ENCODE results near the gene TCTN2. TPM values are rescaled to one million over a fixed set of nuclear protein-coding genes. Genes with fewer than 3 reads are reported as not detected.

The TCTN2 gene
- total RNA-seq, 1 experiment from 2014 or later, result 25.7 TPM

DNA sequence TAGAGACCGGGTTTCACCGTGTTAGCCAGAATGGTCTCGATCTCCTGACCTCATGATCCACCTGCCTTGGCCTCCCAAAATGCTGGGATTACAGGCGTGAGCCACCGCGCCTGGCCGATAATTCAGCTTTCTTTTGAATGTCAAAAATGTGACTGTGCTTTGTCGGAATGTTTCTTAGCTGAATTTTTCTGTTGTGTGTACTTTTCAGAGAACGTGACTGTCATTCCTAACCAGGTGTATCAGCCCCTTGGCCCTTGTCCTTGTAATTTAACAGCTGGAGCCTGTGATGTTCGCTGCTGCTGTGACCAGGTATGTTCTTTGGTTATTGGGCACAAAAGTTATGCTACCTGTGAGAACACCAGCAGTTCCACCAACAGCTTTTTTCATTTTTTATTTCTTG, 8.1 kb downstream of the TCTN2 start:
- DNase-seq (ENCODE audit: low read depth), result no peak
- in situ Hi-C loops (cut with HindIII; ENCODE audit: low pct_unique_long_range_greater_than_20kb, low sequenced_read_pairs), result no loop called here

DNA sequence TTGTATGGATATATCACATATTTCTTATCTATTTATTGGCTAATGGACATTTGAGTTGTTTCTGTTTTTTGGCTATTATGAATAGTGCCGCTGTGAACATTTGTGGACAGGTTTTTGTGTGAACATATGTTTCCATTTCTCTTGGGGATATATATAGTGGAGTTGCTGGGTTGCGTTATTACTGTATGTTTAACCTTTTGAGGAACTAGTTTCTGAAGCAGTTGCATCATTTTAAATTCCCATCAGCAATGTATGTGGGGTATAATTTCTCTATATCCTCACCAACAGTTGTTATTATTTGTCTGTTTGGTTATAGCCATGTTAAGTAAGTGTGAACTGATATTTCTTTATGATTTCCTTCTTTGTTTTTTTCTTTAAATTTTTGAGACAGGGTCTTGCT, 10.7 kb downstream of the TCTN2 start:
- in situ Hi-C loops (cut with HindIII; ENCODE audit: low pct_unique_long_range_greater_than_20kb, low sequenced_read_pairs), result no loop called here
- DNase-seq (ENCODE audit: low read depth), result no peak

DNA sequence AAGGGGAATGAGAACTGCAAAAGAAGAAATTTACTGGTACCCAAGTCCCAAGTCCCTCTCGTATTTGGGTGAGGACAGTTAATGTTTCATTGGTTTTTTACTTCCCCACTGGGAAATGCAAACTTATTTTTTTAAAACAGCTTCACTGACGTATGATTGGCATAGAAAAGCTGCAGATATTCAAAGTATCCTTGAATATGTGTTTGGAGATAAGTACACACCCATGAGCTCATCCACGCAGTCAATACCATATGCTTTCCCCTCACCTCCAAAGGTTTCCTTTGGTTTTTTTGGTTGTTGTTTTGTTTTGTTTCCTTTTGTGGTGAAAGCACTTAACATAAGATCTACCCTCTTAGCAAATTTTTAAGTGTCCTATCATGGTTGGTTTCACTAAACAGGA, 13.1 kb downstream of the TCTN2 start:
- DNase-seq (ENCODE audit: low read depth), result no peak

DNA sequence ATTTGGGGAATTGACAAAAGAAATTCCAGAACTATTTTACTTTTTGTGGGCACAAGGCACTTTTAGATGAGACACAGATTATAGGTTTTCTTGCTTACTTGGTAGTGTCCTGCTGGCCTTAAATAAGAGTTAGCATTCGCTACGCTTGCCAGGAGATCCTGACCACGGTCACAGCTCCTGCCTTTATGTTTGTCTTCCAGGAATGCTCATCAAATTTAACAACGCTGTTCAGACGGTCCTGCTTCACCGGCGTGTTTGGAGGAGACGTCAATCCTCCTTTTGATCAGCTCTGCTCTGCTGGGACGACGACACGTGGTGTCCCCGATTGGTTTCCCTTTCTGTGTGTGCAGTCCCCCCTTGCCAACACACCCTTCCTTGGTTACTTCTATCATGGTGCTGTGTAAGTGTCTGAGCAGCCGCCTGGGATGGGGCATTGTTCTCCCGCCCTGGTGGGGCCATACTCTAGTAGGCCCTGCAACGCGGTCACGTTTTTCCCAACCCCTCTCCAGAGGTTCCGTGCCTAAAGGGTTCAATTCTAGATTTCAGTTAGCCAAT, 15.8 kb downstream of the TCTN2 start:
- no peak for DNase-seq (ENCODE audit: low read depth)
- in situ Hi-C loops (cut with HindIII; ENCODE audit: low pct_unique_long_range_greater_than_20kb, low sequenced_read_pairs), result no loop called here

More for the DNA sequence above, 13.1 kb downstream of the TCTN2 start:
- in situ Hi-C loops (cut with HindIII; ENCODE audit: low pct_unique_long_range_greater_than_20kb, low sequenced_read_pairs), result no loop called here

DNA sequence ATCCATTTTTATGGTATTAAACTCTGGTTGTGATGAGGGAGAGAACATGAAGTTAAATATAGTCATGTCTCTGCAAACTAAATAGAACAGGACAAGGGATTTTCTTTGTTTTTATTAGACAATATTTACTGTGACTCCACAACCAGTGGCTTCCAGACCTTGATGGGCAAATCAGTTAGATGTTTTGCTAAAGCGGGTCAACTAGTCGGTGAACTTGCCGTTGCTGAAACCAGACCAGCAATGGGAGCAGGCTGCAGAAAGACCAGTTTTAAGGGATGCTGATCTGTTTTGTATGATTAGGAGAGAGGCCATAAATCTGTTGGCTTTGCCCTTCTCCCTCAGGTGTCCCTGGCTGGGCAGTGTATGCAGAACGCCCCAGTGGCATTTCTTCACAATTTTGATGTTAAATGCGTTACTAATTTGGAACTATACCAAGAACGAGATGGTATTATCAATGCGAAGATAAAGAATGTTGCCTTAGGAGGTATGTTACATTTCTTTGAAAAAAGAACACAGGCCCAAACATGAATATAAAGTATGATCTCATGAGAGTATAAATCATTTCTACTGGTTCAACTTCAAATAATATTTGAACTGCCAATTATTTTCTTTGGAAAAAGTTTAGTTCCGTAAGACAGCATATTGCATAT, 19.4 kb downstream of the TCTN2 start:
- in situ Hi-C loops (cut with HindIII; ENCODE audit: low pct_unique_long_range_greater_than_20kb, low sequenced_read_pairs), result no loop called here
- no peak for DNase-seq (ENCODE audit: low read depth)

DNA sequence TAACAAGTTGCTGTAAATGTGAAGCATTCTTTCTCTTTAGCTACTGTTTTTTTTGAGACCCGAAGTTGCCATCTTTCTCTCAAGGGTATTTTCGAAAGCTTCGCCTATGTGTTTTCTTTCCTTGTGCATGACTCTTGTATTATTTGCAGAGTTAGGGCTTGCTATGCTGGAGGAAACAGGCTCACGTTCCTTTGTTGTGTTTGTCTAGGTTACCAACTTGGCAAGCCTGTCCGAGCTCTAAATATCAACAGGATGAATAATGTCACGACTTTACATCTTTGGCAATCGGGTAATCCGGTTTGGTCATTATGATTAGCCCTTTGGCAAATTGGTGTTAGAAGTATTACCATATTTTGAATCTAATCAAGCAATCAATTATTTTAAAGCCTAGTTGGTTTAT, 25.3 kb downstream of the TCTN2 start:
- in situ Hi-C loops (cut with HindIII; ENCODE audit: low pct_unique_long_range_greater_than_20kb, low sequenced_read_pairs), result no loop called here
- no peak for DNase-seq (ENCODE audit: low read depth)

DNA sequence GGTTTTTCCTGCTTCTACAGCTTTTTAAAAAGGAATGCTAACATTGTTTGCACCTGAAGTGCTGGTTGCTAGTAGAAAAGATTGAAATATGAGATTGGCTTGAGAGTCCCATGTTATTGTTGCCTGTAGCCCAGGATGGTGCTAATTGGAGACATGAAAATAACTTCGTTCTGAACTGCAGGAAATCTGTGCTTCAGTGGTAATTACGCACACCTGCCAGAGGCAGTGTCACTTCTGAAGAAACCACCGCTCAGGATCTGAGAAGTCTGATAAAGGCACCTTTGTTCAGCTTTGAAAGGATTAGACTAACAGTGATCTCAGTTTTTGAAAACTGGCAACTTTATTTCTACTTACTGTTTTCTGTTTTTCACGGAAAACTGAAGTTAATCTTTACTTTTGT, 25.7 kb downstream of the TCTN2 start:
- DNase-seq (ENCODE audit: low read depth), result no peak
- in situ Hi-C loops (cut with HindIII; ENCODE audit: low pct_unique_long_range_greater_than_20kb, low sequenced_read_pairs), result no loop called here

DNA sequence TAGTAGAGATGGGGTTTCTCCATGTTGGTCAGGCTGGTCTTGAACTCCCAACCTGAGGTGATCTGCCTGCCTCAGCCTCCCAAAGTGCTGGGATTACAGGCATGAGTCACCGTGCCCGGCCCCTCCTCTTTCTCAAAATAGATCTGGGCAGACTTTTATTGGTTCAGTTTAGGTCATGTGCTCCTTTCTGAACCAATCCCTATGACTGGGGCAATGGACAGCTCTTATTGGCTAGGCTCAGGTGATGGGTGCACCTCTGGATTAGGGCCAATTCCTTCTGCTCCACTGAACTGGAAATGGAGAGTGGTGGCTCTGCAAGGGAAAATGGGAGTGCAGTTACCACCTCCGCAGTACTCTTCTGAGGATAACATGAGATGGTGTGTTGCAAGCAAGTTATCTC, 35.0 kb downstream of the TCTN2 start:
- in situ Hi-C loops (cut with HindIII; ENCODE audit: low pct_unique_long_range_greater_than_20kb, low sequenced_read_pairs), result no loop called here
- peak; percentile 64 for DNase-seq (ENCODE audit: low read depth)

DNA sequence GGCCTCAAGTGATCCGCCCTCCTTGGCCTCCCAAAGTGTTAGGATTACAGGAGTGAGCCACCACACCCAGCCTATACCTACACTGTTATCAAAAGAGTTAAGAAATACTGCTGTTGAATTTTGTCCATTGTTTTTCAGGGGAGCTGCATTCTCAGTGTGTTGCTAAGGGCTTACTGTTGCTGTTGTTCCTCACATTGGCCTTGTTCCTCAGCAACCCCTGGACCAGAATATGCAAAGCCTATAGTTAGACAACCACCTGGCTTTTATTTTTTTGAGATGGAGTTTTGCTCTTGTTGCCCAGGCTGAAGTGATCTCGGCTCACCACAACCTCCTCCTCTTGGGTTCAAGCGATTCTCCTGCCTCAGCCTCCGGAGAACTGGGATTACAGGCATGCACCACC, 36.6 kb downstream of the TCTN2 start:
- no peak for DNase-seq (ENCODE audit: low read depth)
- in situ Hi-C loops (cut with HindIII; ENCODE audit: low pct_unique_long_range_greater_than_20kb, low sequenced_read_pairs), result no loop called here

DNA sequence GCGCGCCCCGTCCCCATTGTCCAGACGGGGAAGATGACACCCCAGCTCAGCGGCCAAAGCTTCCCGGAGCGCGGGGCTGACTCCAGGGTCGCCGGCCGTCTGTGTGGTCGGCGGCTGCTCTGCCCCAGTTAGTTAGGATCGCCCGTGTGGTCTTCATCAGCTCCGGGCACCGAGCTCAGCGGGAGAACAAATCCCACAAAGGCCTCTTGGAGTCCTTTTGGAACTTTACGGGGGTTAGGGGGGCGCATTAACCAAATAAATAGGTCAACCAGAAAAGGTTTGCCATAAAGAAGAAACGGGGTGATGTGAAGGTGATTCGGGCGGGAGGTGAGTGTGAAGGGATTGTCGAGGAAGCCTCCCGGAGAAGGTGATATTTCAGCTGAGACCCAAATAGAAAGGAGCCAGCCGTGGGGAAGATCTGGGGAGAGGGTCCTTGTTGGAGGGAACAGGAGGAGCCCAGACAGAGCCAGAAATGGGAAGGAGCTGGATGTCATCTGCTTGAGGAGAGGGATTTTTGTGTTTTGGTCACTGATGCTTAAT, 41.9 kb downstream of the TCTN2 start:
- in situ Hi-C loops (cut with HindIII; ENCODE audit: low pct_unique_long_range_greater_than_20kb, low sequenced_read_pairs), result no loop called here

DNA sequence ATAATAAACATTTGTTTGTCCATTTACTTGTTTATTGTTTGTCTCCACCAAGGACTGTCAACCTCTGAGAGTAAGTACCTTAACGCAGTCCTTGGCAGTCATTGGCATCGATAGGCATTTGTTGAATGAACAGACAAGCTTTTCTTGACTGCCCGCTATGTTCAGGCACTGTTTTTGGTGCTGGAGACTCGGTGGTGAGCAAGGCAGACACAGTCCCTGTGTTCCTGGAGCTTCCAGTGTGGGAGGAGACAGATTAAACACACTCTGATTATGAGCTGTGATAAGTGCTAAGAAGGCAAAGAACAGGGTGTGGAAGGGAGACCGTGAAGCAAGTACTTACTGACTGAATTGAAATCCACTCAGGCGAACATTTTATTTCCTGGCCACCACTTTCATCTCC, 42.5 kb downstream of the TCTN2 start:
- in situ Hi-C loops (cut with HindIII; ENCODE audit: low pct_unique_long_range_greater_than_20kb, low sequenced_read_pairs), result no loop called here
- DNase-seq (ENCODE audit: low read depth), result no peak

More for the DNA sequence above, 41.9 kb downstream of the TCTN2 start:
- no peak for DNase-seq (ENCODE audit: low read depth)

DNA sequence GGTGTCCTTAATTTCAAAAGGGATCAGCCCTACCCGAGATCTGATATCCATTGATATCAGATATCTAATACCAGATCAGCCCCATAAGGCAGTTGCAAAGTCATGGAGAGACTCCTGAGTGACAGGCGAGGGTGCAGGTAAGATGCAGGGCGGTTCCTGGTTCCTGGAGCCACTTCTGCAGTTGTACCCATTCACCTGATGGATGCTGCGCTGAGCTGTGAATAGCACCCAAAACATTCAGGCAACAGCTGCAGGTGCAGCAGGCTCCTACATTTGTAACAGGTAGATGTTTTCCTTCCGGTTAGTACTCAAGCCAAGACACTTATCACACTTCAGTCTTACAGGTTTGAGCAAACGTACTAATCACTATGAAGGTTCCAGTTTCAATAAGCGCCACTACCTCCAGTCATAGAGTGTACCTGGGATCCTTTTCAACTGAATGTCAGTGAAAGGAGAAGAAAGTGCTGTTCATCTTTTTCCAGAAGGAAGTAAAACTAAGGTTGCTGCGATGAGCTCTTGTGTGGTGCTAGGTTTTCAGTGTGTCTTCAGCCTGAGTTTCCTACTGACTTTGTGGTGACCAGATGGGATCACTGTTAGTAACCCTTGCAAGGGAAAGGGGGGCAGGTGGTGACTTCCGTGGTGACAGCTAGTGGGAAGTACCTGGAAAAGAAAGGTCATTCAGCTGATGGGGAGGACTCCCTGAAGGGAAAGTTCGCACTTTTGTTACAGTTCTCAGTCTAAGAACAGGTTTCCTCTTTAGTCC, 43.1 kb downstream of the TCTN2 start:
- no peak for DNase-seq (ENCODE audit: low read depth)
- in situ Hi-C loops (cut with HindIII; ENCODE audit: low pct_unique_long_range_greater_than_20kb, low sequenced_read_pairs), result no loop called here

DNA sequence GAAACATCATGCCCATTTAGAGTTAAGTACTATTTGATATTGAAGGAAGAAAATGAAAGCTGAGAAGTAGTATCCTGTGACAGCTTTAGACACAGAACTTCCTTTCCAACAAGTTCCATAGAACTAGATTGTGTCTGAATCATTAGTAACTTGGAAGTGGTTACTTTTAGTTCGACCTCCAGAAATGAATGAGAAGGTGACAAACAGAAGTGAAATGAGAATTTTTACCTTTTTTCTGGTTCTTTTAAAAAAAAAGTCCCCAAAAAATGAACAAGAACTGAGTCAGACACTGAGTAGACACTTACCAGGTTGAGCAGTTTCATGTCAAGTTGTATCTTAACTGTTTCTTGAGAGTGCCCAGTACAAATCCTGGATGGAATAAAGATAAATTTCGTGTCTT, 44.3 kb downstream of the TCTN2 start:
- no peak for DNase-seq (ENCODE audit: low read depth)
- in situ Hi-C loops (cut with HindIII; ENCODE audit: low pct_unique_long_range_greater_than_20kb, low sequenced_read_pairs), result no loop called here

DNA sequence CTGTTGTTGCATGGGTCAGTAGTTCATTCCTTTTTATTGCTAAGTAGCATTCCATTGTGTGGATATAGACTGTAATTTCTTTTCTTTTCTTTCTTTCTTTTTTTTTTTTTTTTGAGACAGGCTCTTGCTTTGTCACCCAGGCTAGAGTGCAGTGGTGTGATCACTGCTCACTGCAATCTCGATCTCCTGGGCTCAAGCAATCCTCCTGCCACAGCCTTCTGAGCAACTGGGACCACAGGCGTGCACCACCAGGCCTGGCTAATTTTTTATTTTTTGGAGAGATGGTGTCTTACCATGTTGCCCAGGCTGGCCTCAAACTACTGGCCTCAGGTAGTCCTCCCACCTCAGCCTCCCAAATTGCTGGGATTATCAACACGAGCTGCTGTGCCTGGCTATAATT, 46.4 kb downstream of the TCTN2 start:
- no peak for DNase-seq (ENCODE audit: low read depth)
- in situ Hi-C loops (cut with HindIII; ENCODE audit: low pct_unique_long_range_greater_than_20kb, low sequenced_read_pairs), result no loop called here

DNA sequence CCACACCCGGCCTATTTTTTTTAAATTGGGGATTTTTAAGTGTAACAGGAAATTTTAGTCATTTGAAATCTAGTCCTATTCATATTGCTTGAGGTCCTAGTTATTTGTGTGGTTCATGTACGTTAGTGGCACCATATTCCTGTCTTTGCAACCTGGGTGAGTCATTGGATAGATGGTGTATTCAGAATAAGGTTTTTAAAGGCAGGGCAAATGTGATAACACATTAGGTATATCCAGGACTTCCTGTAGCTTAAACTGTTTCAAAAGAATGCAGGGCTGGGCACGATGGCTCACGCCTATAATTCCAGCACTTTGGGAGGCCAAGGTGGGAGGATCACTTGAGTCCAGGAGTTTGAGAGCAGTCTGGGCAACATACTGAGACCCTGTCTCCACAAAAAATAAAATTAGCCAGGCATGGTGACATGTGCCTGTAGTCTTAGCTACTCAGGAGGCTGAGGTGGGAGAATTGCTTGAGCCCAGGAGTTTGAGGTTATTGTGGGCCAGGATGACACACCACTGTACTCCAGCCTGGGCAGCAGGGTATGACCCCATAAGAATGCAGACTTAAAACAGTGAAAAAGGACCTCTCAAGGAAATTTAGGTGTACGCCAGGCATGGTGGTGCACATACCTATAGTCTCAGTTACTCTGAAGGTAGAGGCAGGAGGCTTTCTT, 49.4 kb downstream of the TCTN2 start:
- in situ Hi-C loops (cut with HindIII; ENCODE audit: low pct_unique_long_range_greater_than_20kb, low sequenced_read_pairs), result no loop called here
- no peak for DNase-seq (ENCODE audit: low read depth)

DNA sequence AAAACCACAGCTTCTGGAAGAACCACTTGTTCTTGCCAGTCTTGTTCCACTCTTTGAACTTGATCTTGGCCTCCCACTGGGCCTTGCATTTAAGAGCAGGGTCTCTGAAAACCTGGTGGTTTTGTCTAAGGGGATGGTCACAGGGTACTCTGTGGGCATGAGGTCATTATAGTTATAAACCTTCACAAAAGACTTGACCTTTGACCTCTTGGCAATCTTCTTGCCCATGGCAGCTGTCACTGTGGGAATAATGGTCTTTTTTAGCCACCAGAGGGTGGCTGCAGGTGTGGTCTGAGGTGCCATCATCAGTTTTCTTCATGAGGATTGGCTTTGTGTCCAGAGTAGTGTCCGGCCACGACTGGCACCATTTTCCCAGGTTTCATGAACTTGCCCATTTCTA, 50.3 kb downstream of the TCTN2 start:
- no peak for DNase-seq (ENCODE audit: low read depth)
- in situ Hi-C loops (cut with HindIII; ENCODE audit: low pct_unique_long_range_greater_than_20kb, low sequenced_read_pairs), result no loop called here

DNA sequence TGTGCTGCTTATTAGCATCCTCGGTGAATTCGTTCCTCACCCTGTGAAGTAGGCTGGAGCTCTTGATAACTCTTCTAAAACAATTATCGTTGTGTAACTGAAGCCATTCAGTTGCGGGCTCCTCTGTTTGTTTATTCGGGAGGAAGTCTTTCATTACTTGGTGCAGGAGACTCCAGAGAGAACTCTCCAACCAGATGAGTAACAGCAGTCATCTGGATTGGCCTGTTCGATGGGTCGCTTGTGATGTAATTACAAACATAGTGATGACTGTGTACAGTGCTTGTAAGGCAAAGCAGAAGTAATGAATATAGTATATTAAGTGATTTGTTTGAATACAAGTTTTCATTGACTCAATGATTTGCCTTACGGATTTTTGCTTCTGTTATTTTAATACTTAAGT, 52.1 kb downstream of the TCTN2 start:
- no peak for DNase-seq (ENCODE audit: low read depth)
- in situ Hi-C loops (cut with HindIII; ENCODE audit: low pct_unique_long_range_greater_than_20kb, low sequenced_read_pairs), result no loop called here

DNA sequence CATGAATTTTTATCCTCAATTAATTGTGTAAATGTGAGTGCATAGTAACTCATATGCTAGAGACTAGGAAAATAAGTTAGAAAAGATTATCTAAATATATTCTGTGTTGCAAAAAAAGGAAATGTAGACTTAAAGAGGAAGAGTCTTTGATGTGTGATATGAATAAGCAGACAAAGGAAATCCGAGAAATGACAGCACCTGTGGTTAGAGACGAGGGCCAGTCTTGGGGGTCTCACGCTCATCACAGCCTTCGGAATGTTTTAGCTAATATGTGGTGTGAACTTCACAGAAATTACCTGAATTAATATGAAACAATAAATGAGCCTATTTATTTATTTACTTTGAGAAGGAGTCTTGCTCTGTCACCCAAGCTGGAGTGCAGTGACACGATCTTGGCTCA, 52.9 kb downstream of the TCTN2 start:
- DNase-seq (ENCODE audit: low read depth), result no peak
- in situ Hi-C loops (cut with HindIII; ENCODE audit: low pct_unique_long_range_greater_than_20kb, low sequenced_read_pairs), result no loop called here

DNA sequence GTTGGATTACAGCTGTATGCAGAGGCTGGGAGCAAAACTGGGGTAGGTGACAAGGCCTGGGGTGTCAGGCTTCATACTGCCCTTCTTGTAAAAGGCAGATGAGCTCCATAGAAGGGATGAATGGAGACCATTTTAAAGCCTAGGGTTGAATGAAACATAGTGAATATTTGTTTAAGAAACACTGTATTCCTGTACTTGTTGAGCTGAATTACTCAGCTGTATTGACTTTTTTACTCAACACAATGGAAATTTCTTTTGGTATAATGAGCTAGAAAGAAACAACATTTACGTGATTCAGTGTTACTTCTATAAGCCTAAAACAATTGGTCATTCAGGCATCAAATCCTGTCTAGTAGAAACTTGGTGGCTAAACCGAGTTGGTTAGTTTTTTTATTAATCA, 55.3 kb downstream of the TCTN2 start:
- no peak for DNase-seq (ENCODE audit: low read depth)
- in situ Hi-C loops (cut with HindIII; ENCODE audit: low pct_unique_long_range_greater_than_20kb, low sequenced_read_pairs), result no loop called here

Measured in Caki2 (cell line).